GM23338 (cell line): ENCODE results near the gene C2CD3. TPM values are rescaled to one million over a fixed set of nuclear protein-coding genes. Genes with fewer than 3 reads are reported as not detected.

ENCODE experiments used
- ATAC-seq: fragments of 200-7000 bp; cut with Tn5 transposase; 3 replicates; pipeline ENCODE4 v1.9.1; 2020
- DNase-seq: peaks from one replicate; pipeline ENCODE4 v3.0.0-alpha.2; 2015; ENCODE audit warnings: low spot score
- H2AFZ ChIP-seq: fragments of 200-600 bp; sonication (generic); 2 replicates; pipeline ENCODE4 v1.8.0; 2016; ENCODE audit warnings: antibody characterized with exemption, mild to moderate bottlenecking, moderate library complexity
- H3F3A ChIP-seq: fragments of 200-600 bp; sonication (generic); replicated peaks from 2 replicates; pipeline ENCODE4 v1.8.0; 2017; ENCODE audit warnings: antibody characterized with exemption, mixed run types, low read depth
- H3K27ac ChIP-seq: fragments of 200-600 bp; sonication (generic); 2 replicates; pipeline ENCODE4 v1.6.1; 2016; ENCODE audit warnings: low read depth
- H3K27me3 ChIP-seq: fragments of 200-600 bp; sonication (generic); 2 replicates; pipeline ENCODE4 v1.8.0; 2016; ENCODE audit warnings: mild to moderate bottlenecking, mixed run types, moderate library complexity; ENCODE audit not compliant: insufficient read depth
- H3K36me3 ChIP-seq: fragments of 200-600 bp; sonication (generic); 2 replicates; pipeline ENCODE4 v1.8.0; 2016; ENCODE audit warnings: mild to moderate bottlenecking; ENCODE audit not compliant: insufficient read depth
- H3K4me1 ChIP-seq: fragments of 200-600 bp; sonication (generic); 2 replicates; pipeline ENCODE4 v1.8.0; 2016; ENCODE audit warnings: mild to moderate bottlenecking, moderate library complexity; ENCODE audit not compliant: insufficient read depth
- H3K4me2 ChIP-seq: fragments of 200-600 bp; sonication (generic); 2 replicates; pipeline ENCODE4 v1.7.1; 2017; ENCODE audit warnings: mixed run types
- H3K4me3 ChIP-seq: fragments of 200-600 bp; sonication (generic); 2 replicates; pipeline ENCODE4 v1.6.1; 2016; ENCODE audit warnings: mixed run types
- H3K79me2 ChIP-seq: fragments of 200-600 bp; sonication (generic); replicated peaks from 2 replicates; pipeline ENCODE4 v1.8.0; 2017; ENCODE audit warnings: mild to moderate bottlenecking; ENCODE audit not compliant: insufficient read depth
- H3K9me2 ChIP-seq: fragments of 200-600 bp; sonication (generic); 2 replicates; pipeline ENCODE4 v1.8.0; 2017; ENCODE audit not compliant: insufficient read depth
- H4K20me1 ChIP-seq: fragments of 200-600 bp; sonication (generic); replicated peaks from 2 replicates; pipeline ENCODE4 v1.8.0; 2017; ENCODE audit warnings: mild to moderate bottlenecking; ENCODE audit not compliant: insufficient read depth
- H3K27ac Mint-ChIP-seq: 2 replicates; pipeline ENCODE4 v1.8.0; 2020; ENCODE audit warnings: inconsistent platforms, mild to moderate bottlenecking, moderate library complexity, mixed read lengths
- H3K27me3 Mint-ChIP-seq: 3 replicates; pipeline ENCODE4 v1.8.0; 2022; ENCODE audit warnings: low read depth, mild to moderate bottlenecking, moderate library complexity, mixed read lengths, inconsistent platforms; ENCODE audit not compliant: insufficient read depth, poor library complexity
- H3K36me3 Mint-ChIP-seq: 3 replicates; pipeline ENCODE4 v1.8.0; 2021; ENCODE audit warnings: low read depth, mild to moderate bottlenecking, inconsistent platforms, moderate library complexity, mixed read lengths
- H3K4me1 Mint-ChIP-seq: 3 replicates; pipeline ENCODE4 v1.8.0; 2020; ENCODE audit warnings: mild to moderate bottlenecking, inconsistent platforms, mixed read lengths
- H3K4me3 Mint-ChIP-seq: 3 replicates; pipeline ENCODE4 v1.8.0; 2021; ENCODE audit warnings: moderate library complexity, mild to moderate bottlenecking, inconsistent platforms, mixed read lengths
- H3K9me3 Mint-ChIP-seq: 3 replicates; pipeline ENCODE4 v1.8.0; 2020; ENCODE audit warnings: moderate library complexity, mild to moderate bottlenecking, inconsistent platforms, mixed read lengths
- CREB1 ChIP-seq: fragments of 250-450 bp; sonication (Bioruptor Pico); IDR thresholded peaks from 2 replicates; pipeline ENCODE4 v1.5.0; 2020; ENCODE audit warnings: low read depth, mild to moderate bottlenecking, moderate library complexity
- EZH2 ChIP-seq: fragments of 200-600 bp; sonication (generic); IDR thresholded peaks from one replicate; pipeline ENCODE4 v1.8.0; 2017; ENCODE audit warnings: antibody characterized with exemption, mild to moderate bottlenecking, low read depth; ENCODE audit not compliant: unreplicated experiment
- EZH2phosphoT487 ChIP-seq: fragments of 200-600 bp; sonication (generic); IDR thresholded peaks from one replicate; pipeline ENCODE4 v1.8.1; 2018; ENCODE audit warnings: antibody characterized with exemption; ENCODE audit not compliant: unreplicated experiment
- JUNB ChIP-seq: IDR thresholded peaks from one replicate; pipeline ENCODE4 v1.6.1; 2016; ENCODE audit warnings: antibody characterized with exemption; ENCODE audit not compliant: unreplicated experiment
- NANOG ChIP-seq: IDR thresholded peaks from 2 replicates; pipeline ENCODE4 v1.6.1; 2016; ENCODE audit warnings: antibody characterized with exemption, borderline replicate concordance
- POLR2AphosphoS5 ChIP-seq: IDR thresholded peaks from 2 replicates; pipeline ENCODE4 v1.6.1; 2016; ENCODE audit warnings: antibody characterized with exemption, low read depth
- STAT1 ChIP-seq: IDR thresholded peaks from one replicate; pipeline ENCODE4 v1.6.1; 2016; ENCODE audit warnings: antibody characterized with exemption; ENCODE audit not compliant: unreplicated experiment
- ZNF114 ChIP-seq: fragments of 250-450 bp; sonication (Bioruptor Pico); IDR thresholded peaks from 2 replicates; pipeline ENCODE4 v1.5.0; 2020; ENCODE audit warnings: mild to moderate bottlenecking, moderate library complexity
- ZNF331 ChIP-seq: fragments of 250-450 bp; sonication (Bioruptor Pico); IDR thresholded peaks from 2 replicates; pipeline ENCODE4 v1.5.0; 2020; ENCODE audit warnings: low read depth, mild to moderate bottlenecking, moderate library complexity
- polyA plus RNA-seq: library from polyadenylated mRNA; unstranded; fragments of >200 nt; fragmentation: Nextera tagmentation; extraction: Ambion mirVana; gene quantifications from 2 replicates; pipeline ENCODE4 v1.2.1, GENCODE V29; 2016
- total RNA-seq: library from RNA; depleted of rRNA; stranded (reverse); fragments of >200 nt; shearing (Covaris generic); gene quantifications from 2 replicates; pipeline ENCODE4 v1.2.3, GENCODE V29; 2014
- TF ChIP-seq, protein P1 (sequence below): IDR thresholded peaks from 2 replicates; pipeline ENCODE4 v1.6.1; 2016; ENCODE audit warnings: antibody characterized with exemption
- TF ChIP-seq, protein P2 (sequence below): fragments of 250-450 bp; sonication (Bioruptor Pico); IDR thresholded peaks from 2 replicates; pipeline ENCODE4 v1.5.0; 2020; ENCODE audit warnings: mild to moderate bottlenecking, moderate library complexity
- TF ChIP-seq, protein P3 (sequence below): IDR thresholded peaks from one replicate; pipeline ENCODE4 v1.6.1; 2018; ENCODE audit warnings: antibody characterized with exemption; ENCODE audit not compliant: unreplicated experiment
- TF ChIP-seq, protein P4 (sequence below), 2 experiments: fragments of 200-600 bp in 1 of 2; sonication (generic) in 1 of 2; conservative IDR thresholded peaks; 2 replicates each; pipeline versions ENCODE4 v1.5.1 to v1.6.1; 2016 to 2017; ENCODE audit warnings: antibody characterized with exemption in 2 of 2, low read depth in 2 of 2, mild to moderate bottlenecking in 2 of 2, moderate library complexity in 1 of 2

C2CD3 gene
- total and polyA plus RNA-seq, 2 experiments from 2014 or later, result 15.5 to 29.5 TPM

DNA sequence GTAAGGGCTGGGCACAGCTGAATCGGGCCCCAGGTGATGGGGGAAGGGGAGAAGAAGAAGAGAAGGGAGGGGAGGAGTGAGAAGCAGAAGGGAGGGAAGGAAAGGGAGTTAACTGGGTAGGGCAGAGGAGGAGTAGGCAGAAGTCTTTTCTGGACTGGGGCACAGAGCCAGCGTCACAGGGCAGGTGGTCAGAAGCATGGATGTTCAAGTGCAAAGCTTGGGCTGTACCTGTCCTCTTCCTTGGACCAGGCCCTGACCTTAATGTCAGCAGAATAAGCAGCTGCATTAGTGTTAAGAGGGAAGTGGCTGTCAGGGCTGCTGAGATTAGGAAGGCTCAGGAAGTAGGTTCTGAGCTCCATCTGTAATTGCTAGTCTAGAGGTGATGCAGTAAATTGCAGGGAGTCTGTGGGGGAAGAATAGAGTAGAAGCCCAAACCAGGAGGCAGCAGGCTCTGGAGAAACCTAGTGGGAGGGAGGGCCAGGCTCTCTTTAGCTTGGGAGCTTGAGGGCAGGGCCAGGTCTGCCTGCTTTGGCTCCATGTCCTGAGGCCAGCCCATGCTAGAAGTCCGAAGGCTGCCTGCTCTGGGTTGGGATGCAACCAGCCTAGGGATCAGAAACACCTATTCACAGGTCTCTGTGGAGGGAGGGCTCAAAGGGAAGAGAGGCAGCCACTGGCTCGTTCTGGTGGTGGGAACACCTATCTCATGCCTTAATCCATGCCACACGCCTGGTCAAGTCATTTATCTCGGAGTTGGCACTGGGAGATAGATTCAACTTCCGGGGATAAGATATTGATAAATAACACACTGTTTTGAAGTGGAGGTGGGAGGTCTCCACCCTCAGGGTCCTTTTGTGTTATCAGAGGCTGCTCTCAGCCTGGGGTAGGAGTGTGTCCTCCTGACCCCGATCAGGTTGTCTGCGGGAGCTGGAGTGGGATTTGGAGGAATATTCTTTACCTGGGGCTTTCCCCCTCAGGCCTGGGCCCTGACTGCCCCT is 160.2 kb downstream of the C2CD3 start:
- H3K4me1 ChIP-seq, result 0 out of 2 replicates have a peak, but pooled peaks cover 5% of the 10 kb centered on the region
- H2AFZ ChIP-seq, result no peak overlapping the region
- H3K27me3 Mint-ChIP-seq, result peaks cover 7% of the 10 kb centered on the region
- no peak overlapping the region for H3K4me3 ChIP-seq
- H3K4me1 Mint-ChIP-seq, result peaks cover 17% of the 10 kb centered on the region
- TF ChIP-seq, protein P1, sequence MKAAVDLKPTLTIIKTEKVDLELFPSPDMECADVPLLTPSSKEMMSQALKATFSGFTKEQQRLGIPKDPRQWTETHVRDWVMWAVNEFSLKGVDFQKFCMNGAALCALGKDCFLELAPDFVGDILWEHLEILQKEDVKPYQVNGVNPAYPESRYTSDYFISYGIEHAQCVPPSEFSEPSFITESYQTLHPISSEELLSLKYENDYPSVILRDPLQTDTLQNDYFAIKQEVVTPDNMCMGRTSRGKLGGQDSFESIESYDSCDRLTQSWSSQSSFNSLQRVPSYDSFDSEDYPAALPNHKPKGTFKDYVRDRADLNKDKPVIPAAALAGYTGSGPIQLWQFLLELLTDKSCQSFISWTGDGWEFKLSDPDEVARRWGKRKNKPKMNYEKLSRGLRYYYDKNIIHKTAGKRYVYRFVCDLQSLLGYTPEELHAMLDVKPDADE, result no peak
- TF ChIP-seq POLR2AphosphoS5 (no peak), CREB1 (CRISPR knock-in tag) (no peak), ZNF331 (no peak), EZH2phosphoT487 (no peak), STAT1 (no peak), EZH2 (no peak), JUNB (no peak), NANOG (no peak), ZNF114 (CRISPR knock-in tag) (no peak)
- TF ChIP-seq, protein P2, sequence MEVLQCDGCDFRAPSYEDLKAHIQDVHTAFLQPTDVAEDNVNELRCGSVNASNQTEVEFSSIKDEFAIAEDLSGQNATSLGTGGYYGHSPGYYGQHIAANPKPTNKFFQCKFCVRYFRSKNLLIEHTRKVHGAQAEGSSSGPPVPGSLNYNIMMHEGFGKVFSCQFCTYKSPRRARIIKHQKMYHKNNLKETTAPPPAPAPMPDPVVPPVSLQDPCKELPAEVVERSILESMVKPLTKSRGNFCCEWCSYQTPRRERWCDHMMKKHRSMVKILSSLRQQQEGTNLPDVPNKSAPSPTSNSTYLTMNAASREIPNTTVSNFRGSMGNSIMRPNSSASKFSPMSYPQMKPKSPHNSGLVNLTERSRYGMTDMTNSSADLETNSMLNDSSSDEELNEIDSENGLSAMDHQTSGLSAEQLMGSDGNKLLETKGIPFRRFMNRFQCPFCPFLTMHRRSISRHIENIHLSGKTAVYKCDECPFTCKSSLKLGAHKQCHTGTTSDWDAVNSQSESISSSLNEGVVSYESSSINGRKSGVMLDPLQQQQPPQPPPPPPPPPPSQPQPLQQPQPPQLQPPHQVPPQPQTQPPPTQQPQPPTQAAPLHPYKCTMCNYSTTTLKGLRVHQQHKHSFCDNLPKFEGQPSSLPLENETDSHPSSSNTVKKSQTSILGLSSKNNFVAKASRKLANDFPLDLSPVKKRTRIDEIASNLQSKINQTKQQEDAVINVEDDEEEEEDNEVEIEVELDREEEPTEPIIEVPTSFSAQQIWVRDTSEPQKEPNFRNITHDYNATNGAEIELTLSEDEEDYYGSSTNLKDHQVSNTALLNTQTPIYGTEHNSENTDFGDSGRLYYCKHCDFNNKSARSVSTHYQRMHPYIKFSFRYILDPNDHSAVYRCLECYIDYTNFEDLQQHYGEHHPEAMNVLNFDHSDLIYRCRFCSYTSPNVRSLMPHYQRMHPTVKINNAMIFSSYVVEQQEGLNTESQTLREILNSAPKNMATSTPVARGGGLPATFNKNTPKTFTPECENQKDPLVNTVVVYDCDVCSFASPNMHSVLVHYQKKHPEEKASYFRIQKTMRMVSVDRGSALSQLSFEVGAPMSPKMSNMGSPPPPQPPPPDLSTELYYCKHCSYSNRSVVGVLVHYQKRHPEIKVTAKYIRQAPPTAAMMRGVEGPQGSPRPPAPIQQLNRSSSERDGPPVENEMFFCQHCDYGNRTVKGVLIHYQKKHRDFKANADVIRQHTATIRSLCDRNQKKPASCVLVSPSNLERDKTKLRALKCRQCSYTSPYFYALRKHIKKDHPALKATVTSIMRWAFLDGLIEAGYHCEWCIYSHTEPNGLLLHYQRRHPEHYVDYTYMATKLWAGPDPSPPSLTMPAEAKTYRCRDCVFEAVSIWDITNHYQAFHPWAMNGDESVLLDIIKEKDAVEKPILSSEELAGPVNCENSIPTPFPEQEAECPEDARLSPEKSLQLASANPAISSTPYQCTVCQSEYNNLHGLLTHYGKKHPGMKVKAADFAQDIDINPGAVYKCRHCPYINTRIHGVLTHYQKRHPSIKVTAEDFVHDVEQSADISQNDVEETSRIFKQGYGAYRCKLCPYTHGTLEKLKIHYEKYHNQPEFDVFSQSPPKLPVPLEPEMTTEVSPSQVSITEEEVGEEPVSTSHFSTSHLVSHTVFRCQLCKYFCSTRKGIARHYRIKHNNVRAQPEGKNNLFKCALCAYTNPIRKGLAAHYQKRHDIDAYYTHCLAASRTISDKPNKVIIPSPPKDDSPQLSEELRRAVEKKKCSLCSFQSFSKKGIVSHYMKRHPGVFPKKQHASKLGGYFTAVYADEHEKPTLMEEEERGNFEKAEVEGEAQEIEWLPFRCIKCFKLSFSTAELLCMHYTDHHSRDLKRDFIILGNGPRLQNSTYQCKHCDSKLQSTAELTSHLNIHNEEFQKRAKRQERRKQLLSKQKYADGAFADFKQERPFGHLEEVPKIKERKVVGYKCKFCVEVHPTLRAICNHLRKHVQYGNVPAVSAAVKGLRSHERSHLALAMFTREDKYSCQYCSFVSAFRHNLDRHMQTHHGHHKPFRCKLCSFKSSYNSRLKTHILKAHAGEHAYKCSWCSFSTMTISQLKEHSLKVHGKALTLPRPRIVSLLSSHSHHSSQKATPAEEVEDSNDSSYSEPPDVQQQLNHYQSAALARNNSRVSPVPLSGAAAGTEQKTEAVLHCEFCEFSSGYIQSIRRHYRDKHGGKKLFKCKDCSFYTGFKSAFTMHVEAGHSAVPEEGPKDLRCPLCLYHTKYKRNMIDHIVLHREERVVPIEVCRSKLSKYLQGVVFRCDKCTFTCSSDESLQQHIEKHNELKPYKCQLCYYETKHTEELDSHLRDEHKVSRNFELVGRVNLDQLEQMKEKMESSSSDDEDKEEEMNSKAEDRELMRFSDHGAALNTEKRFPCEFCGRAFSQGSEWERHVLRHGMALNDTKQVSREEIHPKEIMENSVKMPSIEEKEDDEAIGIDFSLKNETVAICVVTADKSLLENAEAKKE (CRISPR knock-in tag), result no peak
- TF ChIP-seq, protein P3, sequence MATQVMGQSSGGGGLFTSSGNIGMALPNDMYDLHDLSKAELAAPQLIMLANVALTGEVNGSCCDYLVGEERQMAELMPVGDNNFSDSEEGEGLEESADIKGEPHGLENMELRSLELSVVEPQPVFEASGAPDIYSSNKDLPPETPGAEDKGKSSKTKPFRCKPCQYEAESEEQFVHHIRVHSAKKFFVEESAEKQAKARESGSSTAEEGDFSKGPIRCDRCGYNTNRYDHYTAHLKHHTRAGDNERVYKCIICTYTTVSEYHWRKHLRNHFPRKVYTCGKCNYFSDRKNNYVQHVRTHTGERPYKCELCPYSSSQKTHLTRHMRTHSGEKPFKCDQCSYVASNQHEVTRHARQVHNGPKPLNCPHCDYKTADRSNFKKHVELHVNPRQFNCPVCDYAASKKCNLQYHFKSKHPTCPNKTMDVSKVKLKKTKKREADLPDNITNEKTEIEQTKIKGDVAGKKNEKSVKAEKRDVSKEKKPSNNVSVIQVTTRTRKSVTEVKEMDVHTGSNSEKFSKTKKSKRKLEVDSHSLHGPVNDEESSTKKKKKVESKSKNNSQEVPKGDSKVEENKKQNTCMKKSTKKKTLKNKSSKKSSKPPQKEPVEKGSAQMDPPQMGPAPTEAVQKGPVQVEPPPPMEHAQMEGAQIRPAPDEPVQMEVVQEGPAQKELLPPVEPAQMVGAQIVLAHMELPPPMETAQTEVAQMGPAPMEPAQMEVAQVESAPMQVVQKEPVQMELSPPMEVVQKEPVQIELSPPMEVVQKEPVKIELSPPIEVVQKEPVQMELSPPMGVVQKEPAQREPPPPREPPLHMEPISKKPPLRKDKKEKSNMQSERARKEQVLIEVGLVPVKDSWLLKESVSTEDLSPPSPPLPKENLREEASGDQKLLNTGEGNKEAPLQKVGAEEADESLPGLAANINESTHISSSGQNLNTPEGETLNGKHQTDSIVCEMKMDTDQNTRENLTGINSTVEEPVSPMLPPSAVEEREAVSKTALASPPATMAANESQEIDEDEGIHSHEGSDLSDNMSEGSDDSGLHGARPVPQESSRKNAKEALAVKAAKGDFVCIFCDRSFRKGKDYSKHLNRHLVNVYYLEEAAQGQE, result no peak
- TF ChIP-seq, protein P4, sequence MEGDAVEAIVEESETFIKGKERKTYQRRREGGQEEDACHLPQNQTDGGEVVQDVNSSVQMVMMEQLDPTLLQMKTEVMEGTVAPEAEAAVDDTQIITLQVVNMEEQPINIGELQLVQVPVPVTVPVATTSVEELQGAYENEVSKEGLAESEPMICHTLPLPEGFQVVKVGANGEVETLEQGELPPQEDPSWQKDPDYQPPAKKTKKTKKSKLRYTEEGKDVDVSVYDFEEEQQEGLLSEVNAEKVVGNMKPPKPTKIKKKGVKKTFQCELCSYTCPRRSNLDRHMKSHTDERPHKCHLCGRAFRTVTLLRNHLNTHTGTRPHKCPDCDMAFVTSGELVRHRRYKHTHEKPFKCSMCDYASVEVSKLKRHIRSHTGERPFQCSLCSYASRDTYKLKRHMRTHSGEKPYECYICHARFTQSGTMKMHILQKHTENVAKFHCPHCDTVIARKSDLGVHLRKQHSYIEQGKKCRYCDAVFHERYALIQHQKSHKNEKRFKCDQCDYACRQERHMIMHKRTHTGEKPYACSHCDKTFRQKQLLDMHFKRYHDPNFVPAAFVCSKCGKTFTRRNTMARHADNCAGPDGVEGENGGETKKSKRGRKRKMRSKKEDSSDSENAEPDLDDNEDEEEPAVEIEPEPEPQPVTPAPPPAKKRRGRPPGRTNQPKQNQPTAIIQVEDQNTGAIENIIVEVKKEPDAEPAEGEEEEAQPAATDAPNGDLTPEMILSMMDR (conservative IDR thresholded peaks at IDR 0.05; ENCODE audit: low read depth in 2 of 2), result no peak
- H3K4me2 ChIP-seq, result no peak overlapping the region
- no peaks in the 10 kb centered on the region for H3F3A ChIP-seq
- DNase-seq (no peak), ATAC-seq (peak; percentile 56)
- H3K4me3 Mint-ChIP-seq, result no peak overlapping the region
- no peaks in the 10 kb centered on the region for H3K36me3 ChIP-seq
- no peaks in the 10 kb centered on the region for H3K79me2 ChIP-seq
- H3K36me3 Mint-ChIP-seq, result peaks cover 3% of the 10 kb centered on the region; the same call in 1 of the 3 replicates
- no peak overlapping the region for H3K27ac ChIP-seq
- H3K9me3 Mint-ChIP-seq, result no peaks in the 10 kb centered on the region
- no peaks in the 10 kb centered on the region for H3K27me3 ChIP-seq
- no peaks in the 10 kb centered on the region for H3K9me2 ChIP-seq
- H4K20me1 ChIP-seq, result no peaks in the 10 kb centered on the region
- H3K27ac Mint-ChIP-seq, result peak overlapping the region; percentile 49; the same call in 1 of the 2 replicates
